IMR-90 (cell line): ENCODE results near the gene ZNF341. TPM values are rescaled to one million over a fixed set of nuclear protein-coding genes. Genes with fewer than 3 reads are reported as not detected.

Source experiments
- ATAC-seq: fragments of 200-7000 bp; cut with Tn5 transposase; 2 replicates; pipeline ENCODE4 v1.9.1; 2020; ENCODE audit warnings: low read depth, mild to moderate bottlenecking, moderate library complexity
- BruUV-seq: library from RNA; stranded (reverse); fragments of 400-500 nt; replicated peaks from 2 replicates; lab custom pipeline; 2021; lab: Mats Ljungman, UMichigan
- CTCF ChIA-PET: fragments of 300-600 bp; formaldehyde crosslinking; extraction: SDS; loops from one replicate; lab custom pipeline; 2021; ENCODE audit warnings: antibody characterized with exemption; lab: Yijun Ruan, JAX
- POLR2A ChIA-PET: fragments of 300-600 bp; sonication (Branson Sonifier 250); formaldehyde crosslinking; loops from one replicate; lab custom pipeline; 2022; ENCODE audit warnings: antibody characterized with exemption; ENCODE audit not compliant: unreplicated experiment; lab: Charles Lee
- DNase-seq: peaks from one replicate; pipeline ENCODE4 v3.0.0; 2013
- H2AFZ ChIP-seq: replicated peaks from 2 replicates; pipeline ENCODE3; 2013; ENCODE audit warnings: low read length, mild to moderate bottlenecking; ENCODE audit not compliant: poor library complexity
- H2AK5ac ChIP-seq: 2 replicates; pipeline ENCODE4 v1.6.1; 2013; ENCODE audit warnings: low read depth, low read length, inconsistent platforms
- H2AK9ac ChIP-seq: replicated peaks from 2 replicates; pipeline ENCODE3; 2013; ENCODE audit warnings: mild to moderate bottlenecking, low read depth, low read length, moderate library complexity; ENCODE audit not compliant: poor library complexity
- H2BK120ac ChIP-seq: 2 replicates; pipeline ENCODE4 v1.6.1; 2013; ENCODE audit warnings: low read depth, low read length, inconsistent platforms
- H2BK15ac ChIP-seq: 3 replicates; pipeline ENCODE4 v1.6.1; 2013; ENCODE audit warnings: low read depth, low read length, inconsistent platforms
- H2BK20ac ChIP-seq: 2 replicates; pipeline ENCODE4 v1.6.1; 2013; ENCODE audit warnings: low read depth, mild to moderate bottlenecking, inconsistent platforms, low read length, moderate library complexity
- H2BK5ac ChIP-seq: 2 replicates; pipeline ENCODE4 v1.6.1; 2013; ENCODE audit warnings: mild to moderate bottlenecking, low read depth, low read length, inconsistent platforms; ENCODE audit not compliant: poor library complexity, severe bottlenecking
- H3K14ac ChIP-seq: replicated peaks from 2 replicates; pipeline ENCODE4 v1.6.1; 2013; ENCODE audit warnings: low read depth, low read length, inconsistent platforms
- H3K18ac ChIP-seq: 2 replicates; pipeline ENCODE4 v1.6.1; 2013; ENCODE audit warnings: low read depth, low read length, control low read depth
- H3K23ac ChIP-seq: 2 replicates; pipeline ENCODE4 v1.6.1; 2013; ENCODE audit warnings: low read depth, low read length, inconsistent platforms
- H3K27ac ChIP-seq: 2 replicates; pipeline ENCODE4 v1.5.1; 2013; ENCODE audit warnings: mild to moderate bottlenecking, control low read depth, low read length; ENCODE audit not compliant: insufficient read depth
- H3K27me3 ChIP-seq: 2 replicates; pipeline ENCODE4 v1.6.1; 2013; ENCODE audit warnings: low read length; ENCODE audit not compliant: control insufficient read depth, insufficient read depth
- H3K36me3 ChIP-seq: 2 replicates; pipeline ENCODE4 v1.6.1; 2013; ENCODE audit warnings: low read length, mixed read lengths; ENCODE audit not compliant: control insufficient read depth, insufficient read depth
- H3K4ac ChIP-seq: 2 replicates; pipeline ENCODE4 v1.6.1; 2013; ENCODE audit warnings: low read depth, low read length, inconsistent platforms
- H3K4me1 ChIP-seq: 2 replicates; pipeline ENCODE4 v1.6.1; 2013; ENCODE audit warnings: low read length, mixed read lengths; ENCODE audit not compliant: control insufficient read depth, insufficient read depth
- H3K4me2 ChIP-seq: 2 replicates; pipeline ENCODE4 v1.6.1; 2013; ENCODE audit warnings: low read depth, mild to moderate bottlenecking, control low read depth, low read length, moderate library complexity
- H3K4me3 ChIP-seq: 2 replicates; pipeline ENCODE4 v1.5.1; 2013; ENCODE audit warnings: low read depth, mild to moderate bottlenecking, control low read depth, low read length, moderate library complexity; ENCODE audit not compliant: insufficient read depth
- H3K56ac ChIP-seq: 2 replicates; pipeline ENCODE4 v1.6.1; 2013; ENCODE audit warnings: low read length, inconsistent platforms; ENCODE audit not compliant: insufficient read depth; ENCODE audit errors: extremely low read depth
- H3K79me1 ChIP-seq, 2 experiments: 2 replicates each; pipeline ENCODE4 v1.6.1; 2013; ENCODE audit warnings: low read length in 2 of 2, inconsistent platforms in 1 of 2, low read depth in 1 of 2
- H3K9ac ChIP-seq: 2 replicates; pipeline ENCODE4 v1.6.1; 2013; ENCODE audit warnings: low read depth, low read length, control low read depth
- H3K9me1 ChIP-seq: 2 replicates; pipeline ENCODE4 v1.6.1; 2013; ENCODE audit warnings: low read length, inconsistent platforms; ENCODE audit not compliant: insufficient read depth
- H3K9me3 ChIP-seq: 2 replicates; pipeline ENCODE4 v1.6.1; 2013; ENCODE audit warnings: low read length; ENCODE audit not compliant: control insufficient read depth, insufficient read depth
- H4K20me1 ChIP-seq: 2 replicates; pipeline ENCODE4 v1.6.1; 2013; ENCODE audit warnings: low read length, inconsistent platforms; ENCODE audit not compliant: insufficient read depth
- H4K5ac ChIP-seq: 2 replicates; pipeline ENCODE4 v1.6.1; 2013; ENCODE audit warnings: mild to moderate bottlenecking, low read depth, low read length, control low read depth
- H4K8ac ChIP-seq, 2 experiments: 2 replicates each; pipeline ENCODE4 v1.6.1; 2013; ENCODE audit warnings: low read depth in 2 of 2, low read length in 2 of 2, control low read depth in 1 of 2, inconsistent platforms in 1 of 2
- H4K91ac ChIP-seq: 2 replicates; pipeline ENCODE4 v1.6.1; 2013; ENCODE audit warnings: low read depth, low read length, inconsistent platforms; ENCODE audit not compliant: insufficient read depth
- BHLHE40 ChIP-seq: fragments of 150-350 bp; IDR thresholded peaks from 2 replicates; pipeline ENCODE4 v1.6.1; 2016; ENCODE audit warnings: mild to moderate bottlenecking, low read depth, low read length
- CHD1 ChIP-seq: IDR thresholded peaks from 2 replicates; pipeline ENCODE4 v1.6.1; 2012; ENCODE audit warnings: low read depth, low read length, improper control_type of control experiment
- FOS ChIP-seq: fragments of 150-350 bp; IDR thresholded peaks from 2 replicates; pipeline ENCODE4 v1.6.1; 2016; ENCODE audit warnings: low read depth, low read length
- MAFK ChIP-seq: IDR thresholded peaks from 2 replicates; pipeline ENCODE4 v1.6.1; 2012; ENCODE audit warnings: low read depth, low read length, improper control_type of control experiment
- NFE2L2 ChIP-seq: fragments of 150-350 bp; IDR thresholded peaks from 2 replicates; pipeline ENCODE4 v1.6.1; 2016; ENCODE audit warnings: low read depth, mild to moderate bottlenecking, low read length
- POLR2A ChIP-seq: IDR thresholded peaks from 2 replicates; pipeline ENCODE4 v1.6.1; 2012; ENCODE audit warnings: mild to moderate bottlenecking, low read depth, low read length
- SMC3 ChIP-seq: fragments of 150-350 bp; IDR thresholded peaks from 2 replicates; pipeline ENCODE4 v1.6.1; 2016; ENCODE audit warnings: low read depth, mild to moderate bottlenecking, antibody characterized with exemption, low read length, moderate library complexity
- WGBS, 2 experiments: methylation state at CpG; one replicate each; pipeline versions ENCODE4 v1.1.5 to v1.1.7; 2013; ENCODE audit warnings: missing lambda C conversion rate in 2 of 2; ENCODE audit not compliant: insufficient read length in 1 of 2; ENCODE audit errors: extremely low coverage in 2 of 2; 5-methylcytosine and 5-hydroxymethylcytosine counted together
- dilution Hi-C: fragments of 300-500 bp; cut with HindIII; formaldehyde crosslinking; loops from one replicate; pipeline ENCODE4 v1.14.3; 2018; ENCODE audit warnings: low sequenced_read_pairs; ENCODE audit not compliant: unreplicated experiment
- in situ Hi-C: fragments of 300-500 bp; cut with MboI; formaldehyde crosslinking; loops from 3 replicates; pipeline ENCODE4 v1.14.3; 2019; ENCODE audit warnings: low sequenced_read_pairs, inconsistent platforms, mixed read lengths
- intact Hi-C: fragments of 100-400 bp; cut with micrococcal nuclease; formaldehyde crosslinking; loops from 2 replicates; pipeline ENCODE4 v1.10.0; 2022
- polyA plus RNA-seq, 3 experiments: library from polyadenylated mRNA; depleted of rRNA; stranded (reverse); fragments of >200 nt; gene quantifications; 2 replicates each; pipeline ENCODE4 v1.2.3, GENCODE V29; 2012; ENCODE audit warnings: low replicate concordance in 1 of 3
- total RNA-seq: library from RNA; depleted of rRNA; stranded (reverse); fragments of >200 nt; gene quantifications from 2 replicates; pipeline ENCODE4 v1.2.3, GENCODE V29; 2012
- TF ChIP-seq, protein P1 (sequence below): fragments of 150-350 bp; IDR thresholded peaks from 2 replicates; pipeline ENCODE4 v1.6.1; 2016; ENCODE audit warnings: low read depth, mild to moderate bottlenecking, low read length, moderate library complexity, borderline replicate concordance

Gene ZNF341
- total and polyA plus RNA-seq, 2 of the 4 experiments (the other 2 are of a cell fraction): 1.1 to 3.4 TPM

DNA sequence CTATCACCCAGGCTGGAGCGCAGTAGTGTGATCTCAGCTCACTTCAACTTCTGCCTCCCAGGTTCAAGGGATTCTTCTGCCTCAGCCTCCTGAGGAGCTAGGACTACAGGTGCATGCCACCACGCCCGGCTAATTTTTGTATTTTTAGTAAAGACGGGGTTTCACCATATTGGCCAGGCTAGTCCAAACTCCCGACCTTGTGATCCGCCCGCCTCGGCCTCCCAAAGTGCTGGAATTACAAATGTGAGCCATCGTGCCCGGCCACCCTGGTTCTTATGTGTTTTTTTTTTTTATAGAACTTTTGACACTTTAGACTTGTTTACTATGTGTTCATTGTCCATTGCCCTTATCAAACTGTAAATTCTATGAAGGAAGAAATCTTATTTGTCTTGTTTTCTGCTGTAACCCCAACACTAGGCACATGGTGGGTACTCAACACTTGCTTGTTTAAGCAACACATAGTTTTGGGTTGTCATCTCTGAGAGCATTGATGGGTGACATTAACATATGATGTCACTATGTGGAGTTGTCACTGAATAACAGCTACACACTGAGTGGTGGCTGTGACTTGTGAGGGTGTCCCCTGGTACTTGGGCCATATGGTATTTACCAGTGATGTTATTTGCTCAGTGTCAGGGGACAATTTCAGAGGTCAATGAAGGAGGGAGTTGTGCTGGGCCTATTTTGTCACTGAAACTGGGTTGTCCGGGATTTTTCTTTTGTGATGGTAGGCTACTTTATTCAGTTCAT lies 10.2 kb upstream of the ZNF341 start:
- in situ Hi-C loops (no loop called here), dilution Hi-C loops (no loop called here)
- no peak overlapping the region for H2BK5ac ChIP-seq

More for the DNA sequence above, 10.2 kb upstream of the ZNF341 start:
- Histone ChIP-seq H4K8ac (no peak overlapping the region), H3K79me1 (peaks cover 0 to 14% of the 10 kb centered on the region in 2 experiments; a peak in 2 of 4 replicates), H4K20me1 (no peaks in the 10 kb centered on the region), H3K14ac (no peak overlapping the region), H3K27ac (no peak overlapping the region), H2BK20ac (no peak overlapping the region), H3K9ac (no peak overlapping the region), H3K4ac (no peak overlapping the region), H3K36me3 (no peaks in the 10 kb centered on the region), H2AK9ac (no peak overlapping the region), H3K4me1 (peaks cover 5% of the 10 kb centered on the region), H3K18ac (no peak overlapping the region), H4K5ac (no peak overlapping the region), H3K56ac (no peak overlapping the region), H3K27me3 (no peaks in the 10 kb centered on the region), H2AK5ac (no peak overlapping the region), H2AFZ (no peak overlapping the region), H3K9me3 (no peaks in the 10 kb centered on the region), H3K4me2 (no peak overlapping the region), H4K91ac (no peak overlapping the region), H3K23ac (no peak overlapping the region), H3K4me3 (no peak overlapping the region), H3K9me1 (peaks cover 13% of the 10 kb centered on the region), H2BK120ac (no peak overlapping the region), H2BK15ac (no peak overlapping the region)
- ATAC-seq (no peak), DNase-seq (no peak)
- intact Hi-C loops: no loop called here
- POLR2A ChIA-PET: no interaction called here
- WGBS, 2 experiments: 97% methylated on average over 7 of the region's 11 CpGs; no CpG with 5 or more reads in 1 of the 2 experiments
- BruUV-seq: no TSS peak
- CTCF ChIA-PET: no interaction called here
- no peak for TF ChIP-seq BHLHE40
- TF ChIP-seq FOS: no peak
- TF ChIP-seq POLR2A: no peak
- no peak for TF ChIP-seq SMC3
- TF ChIP-seq NFE2L2: no peak
- TF ChIP-seq MAFK: no peak
- TF ChIP-seq, protein P1, sequence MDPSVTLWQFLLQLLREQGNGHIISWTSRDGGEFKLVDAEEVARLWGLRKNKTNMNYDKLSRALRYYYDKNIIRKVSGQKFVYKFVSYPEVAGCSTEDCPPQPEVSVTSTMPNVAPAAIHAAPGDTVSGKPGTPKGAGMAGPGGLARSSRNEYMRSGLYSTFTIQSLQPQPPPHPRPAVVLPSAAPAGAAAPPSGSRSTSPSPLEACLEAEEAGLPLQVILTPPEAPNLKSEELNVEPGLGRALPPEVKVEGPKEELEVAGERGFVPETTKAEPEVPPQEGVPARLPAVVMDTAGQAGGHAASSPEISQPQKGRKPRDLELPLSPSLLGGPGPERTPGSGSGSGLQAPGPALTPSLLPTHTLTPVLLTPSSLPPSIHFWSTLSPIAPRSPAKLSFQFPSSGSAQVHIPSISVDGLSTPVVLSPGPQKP: no peak
- TF ChIP-seq CHD1: no peak
